ENCODE results near the gene FAM47E. TPM values are rescaled to one million over a fixed set of nuclear protein-coding genes. Genes with fewer than 3 reads are reported as not detected.

FAM47E gene
- total RNA-seq, 4 donors from 2014 or later, result 0.30 to 5.3 (median 0.98) TPM

DNA sequence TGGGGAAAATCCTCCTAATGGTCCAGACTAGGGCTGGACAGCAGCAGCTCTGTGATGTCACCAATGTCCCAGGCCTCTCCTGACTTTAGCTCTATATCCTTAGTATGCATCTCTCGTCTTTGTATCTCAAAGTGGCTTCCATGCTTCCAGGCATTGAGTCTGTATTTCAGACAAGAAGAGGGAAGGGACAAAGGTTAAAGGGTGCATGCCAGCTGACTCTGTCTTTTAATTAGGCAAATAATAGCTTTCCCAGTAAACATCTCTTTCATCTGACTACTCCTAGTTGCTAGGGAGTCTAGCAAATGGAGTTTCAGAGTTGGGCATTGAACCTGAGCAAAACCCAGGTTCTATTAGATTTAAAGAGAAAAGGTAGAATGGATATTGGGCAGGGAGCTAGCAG is 5.4 kb downstream of the FAM47E start:
- H3K27me3 ChIP-seq, result peaks cover 13% of the 10 kb centered on the region
- TF ChIP-seq, protein P1, sequence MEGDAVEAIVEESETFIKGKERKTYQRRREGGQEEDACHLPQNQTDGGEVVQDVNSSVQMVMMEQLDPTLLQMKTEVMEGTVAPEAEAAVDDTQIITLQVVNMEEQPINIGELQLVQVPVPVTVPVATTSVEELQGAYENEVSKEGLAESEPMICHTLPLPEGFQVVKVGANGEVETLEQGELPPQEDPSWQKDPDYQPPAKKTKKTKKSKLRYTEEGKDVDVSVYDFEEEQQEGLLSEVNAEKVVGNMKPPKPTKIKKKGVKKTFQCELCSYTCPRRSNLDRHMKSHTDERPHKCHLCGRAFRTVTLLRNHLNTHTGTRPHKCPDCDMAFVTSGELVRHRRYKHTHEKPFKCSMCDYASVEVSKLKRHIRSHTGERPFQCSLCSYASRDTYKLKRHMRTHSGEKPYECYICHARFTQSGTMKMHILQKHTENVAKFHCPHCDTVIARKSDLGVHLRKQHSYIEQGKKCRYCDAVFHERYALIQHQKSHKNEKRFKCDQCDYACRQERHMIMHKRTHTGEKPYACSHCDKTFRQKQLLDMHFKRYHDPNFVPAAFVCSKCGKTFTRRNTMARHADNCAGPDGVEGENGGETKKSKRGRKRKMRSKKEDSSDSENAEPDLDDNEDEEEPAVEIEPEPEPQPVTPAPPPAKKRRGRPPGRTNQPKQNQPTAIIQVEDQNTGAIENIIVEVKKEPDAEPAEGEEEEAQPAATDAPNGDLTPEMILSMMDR (IDR thresholded peaks at IDR 0.05), result no peak
- no peak for TF ChIP-seq POLR2A (IDR thresholded peaks at IDR 0.05)
- no peak for TF ChIP-seq POLR2AphosphoS5 (IDR thresholded peaks at IDR 0.05)
- TF ChIP-seq EP300 (IDR thresholded peaks at IDR 0.05), result no peak
- H3K9me3 ChIP-seq, result no peaks in the 10 kb centered on the region
- H3K4me1 ChIP-seq, result peaks cover 4% of the 10 kb centered on the region
- no peaks in the 10 kb centered on the region for H3K36me3 ChIP-seq
- no peak for DNase-seq (ENCODE audit: low spot score in 2 of 2)
- WGBS, result 77% methylated on average over 1 of the region's 1 CpG
- H3K27ac ChIP-seq, result no peak overlapping the region
- no peak overlapping the region for H3K4me3 ChIP-seq

DNA sequence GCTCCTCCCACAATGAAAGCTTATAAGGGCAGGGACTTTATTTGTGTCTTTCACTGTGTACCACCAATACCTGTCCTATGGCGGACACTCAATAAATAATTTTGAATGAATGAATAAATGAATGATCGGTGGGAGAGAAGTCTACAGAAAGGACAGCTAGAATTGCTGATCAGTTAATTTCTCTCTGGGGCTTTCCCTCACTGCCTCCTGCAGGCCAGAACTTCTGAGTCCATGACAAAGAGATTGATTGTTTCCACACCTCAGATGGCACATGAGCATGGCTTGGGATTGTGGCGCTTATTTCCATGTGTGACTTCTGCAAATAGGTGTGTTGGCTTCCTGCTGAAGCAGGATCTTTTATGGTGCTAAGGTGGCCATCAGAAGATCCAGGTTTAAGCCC is 6.3 kb downstream of the FAM47E start:
- H3K27ac ChIP-seq, result no peak overlapping the region
- no peak for TF ChIP-seq EP300 (IDR thresholded peaks at IDR 0.05)
- TF ChIP-seq POLR2A (IDR thresholded peaks at IDR 0.05), result no peak
- TF ChIP-seq POLR2AphosphoS5 (IDR thresholded peaks at IDR 0.05), result no peak
- TF ChIP-seq, protein P1 (IDR thresholded peaks at IDR 0.05), result no peak
- DNase-seq (ENCODE audit: low spot score in 2 of 2), result no peak
- WGBS, result 94% methylated on average over 3 of the region's 3 CpGs
- peaks cover 8% of the 10 kb centered on the region for H3K27me3 ChIP-seq
- no peaks in the 10 kb centered on the region for H3K9me3 ChIP-seq
- H3K4me3 ChIP-seq, result no peak overlapping the region
- H3K4me1 ChIP-seq, result no peaks in the 10 kb centered on the region
- no peaks in the 10 kb centered on the region for H3K36me3 ChIP-seq

DNA sequence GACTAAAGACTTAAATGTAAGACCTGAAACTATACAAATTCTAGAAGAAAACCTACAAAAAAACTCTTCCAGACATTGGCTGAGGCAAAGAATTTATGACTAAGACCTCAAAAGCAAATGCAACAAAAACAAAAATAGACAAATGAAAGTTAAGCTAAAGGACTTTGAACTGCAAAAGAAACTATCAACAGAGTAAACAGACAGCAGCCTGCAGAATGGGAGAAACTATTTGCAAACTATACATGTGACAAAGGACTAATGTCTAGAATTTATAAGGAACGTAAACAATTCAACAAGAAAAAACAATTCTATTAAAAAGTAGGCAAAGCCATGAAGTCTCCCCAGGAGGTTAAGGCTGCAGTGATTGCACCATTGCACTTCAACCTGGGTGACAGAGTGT is 9.1 kb downstream of the FAM47E start:
- Histone ChIP-seq H3K36me3 (no peaks in the 10 kb centered on the region), H3K27me3 (peaks cover under 1% of the 10 kb centered on the region), H3K9me3 (no peaks in the 10 kb centered on the region), H3K4me1 (no peaks in the 10 kb centered on the region), H3K27ac (no peak overlapping the region), H3K4me3 (no peak overlapping the region)
- 39% methylated on average over 1 of the region's 1 CpG for WGBS
- no peak for TF ChIP-seq POLR2AphosphoS5 (IDR thresholded peaks at IDR 0.05)
- TF ChIP-seq, protein P1 (IDR thresholded peaks at IDR 0.05), result no peak
- no peak for DNase-seq (ENCODE audit: low spot score in 2 of 2)

DNA sequence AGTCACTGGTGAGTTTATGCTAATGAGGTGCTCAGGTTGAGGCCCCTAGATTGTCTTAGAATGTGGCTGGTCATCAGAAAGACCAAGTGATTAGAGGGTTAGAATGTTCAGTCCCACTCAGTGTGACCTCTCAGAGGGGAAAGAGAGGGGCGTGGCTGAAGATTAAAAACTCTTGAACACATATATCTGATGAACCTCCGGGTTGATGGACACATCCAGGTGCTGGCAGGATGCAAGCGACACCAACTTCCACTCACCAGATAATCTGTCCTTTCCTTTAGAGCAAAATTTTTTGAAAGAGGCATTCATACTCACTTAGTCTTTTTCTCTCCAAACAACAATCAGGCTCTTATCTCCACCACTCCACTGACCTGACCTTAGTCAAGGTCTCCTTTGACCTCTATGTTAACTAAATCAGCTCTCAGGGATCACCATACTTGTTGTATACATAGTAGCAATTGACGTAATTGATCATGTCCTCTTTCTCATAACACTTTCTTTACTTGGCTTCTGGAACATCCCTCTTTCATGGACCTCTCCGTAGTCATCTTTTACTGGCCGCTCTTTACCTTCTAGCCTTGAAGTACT is 14.2 kb downstream of the FAM47E start:
- no peak for DNase-seq (ENCODE audit: low spot score in 2 of 2)
- Histone ChIP-seq H3K27me3 (no peaks in the 10 kb centered on the region), H3K27ac (no peak overlapping the region), H3K4me3 (no peak overlapping the region), H3K36me3 (no peaks in the 10 kb centered on the region), H3K4me1 (no peaks in the 10 kb centered on the region), H3K9me3 (no peaks in the 10 kb centered on the region)
- TF ChIP-seq POLR2AphosphoS5 (IDR thresholded peaks at IDR 0.05), result no peak
- no peak for TF ChIP-seq POLR2A (IDR thresholded peaks at IDR 0.05)
- TF ChIP-seq, protein P1 (IDR thresholded peaks at IDR 0.05), result no peak
- TF ChIP-seq EP300 (IDR thresholded peaks at IDR 0.05), result no peak
- WGBS, result 92% methylated on average over 6 of the region's 6 CpGs

DNA sequence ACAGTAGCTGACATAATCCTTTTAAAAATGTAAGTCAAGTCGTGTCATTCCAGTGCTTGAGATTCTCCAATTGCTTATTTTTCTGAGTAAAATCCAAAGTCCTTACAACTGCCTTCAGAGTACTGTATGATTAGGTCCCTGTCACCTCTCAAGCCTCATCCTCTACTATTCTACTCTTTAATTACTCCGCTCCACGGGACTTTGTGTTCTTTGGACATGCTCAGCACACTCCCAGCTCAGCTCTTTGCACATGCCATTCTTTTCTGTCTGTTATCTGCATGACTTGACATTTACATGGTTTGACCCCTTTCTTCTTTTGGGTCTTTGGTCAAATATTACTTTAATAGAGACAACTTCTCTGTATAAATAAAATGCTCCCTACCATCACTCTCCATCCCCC is 15.1 kb downstream of the FAM47E start:
- H3K27me3 ChIP-seq, result no peaks in the 10 kb centered on the region
- WGBS, result 79% methylated on average over 3 of the region's 3 CpGs
- no peaks in the 10 kb centered on the region for H3K4me1 ChIP-seq
- H3K9me3 ChIP-seq, result no peaks in the 10 kb centered on the region
- no peak overlapping the region for H3K4me3 ChIP-seq
- no peak overlapping the region for H3K27ac ChIP-seq
- no peaks in the 10 kb centered on the region for H3K36me3 ChIP-seq
- TF ChIP-seq EP300 (IDR thresholded peaks at IDR 0.05), result no peak
- TF ChIP-seq, protein P1 (IDR thresholded peaks at IDR 0.05), result no peak
- no peak for TF ChIP-seq POLR2A (IDR thresholded peaks at IDR 0.05)
- TF ChIP-seq POLR2AphosphoS5 (IDR thresholded peaks at IDR 0.05), result no peak
- DNase-seq (ENCODE audit: low spot score in 2 of 2), result no peak

All from suprapubic skin (tissue), 4 donors.